CD14-positive monocyte (primary cell): Measurements from ENCODE around the gene DPM3. TPM values are rescaled to one million over a fixed set of nuclear protein-coding genes. Genes with fewer than 3 reads are reported as not detected.

Experiments
- DNase-seq, 3 donors: peaks; one replicate each; pipeline ENCODE4 v3.0.0-alpha.2; 2011 to 2022
- H2AFZ ChIP-seq: 2 replicates; pipeline ENCODE4 v1.6.0; 2012; ENCODE audit warnings: mild to moderate bottlenecking, low read depth, low read length, inconsistent platforms; ENCODE audit not compliant: insufficient read depth, poor library complexity, severe bottlenecking
- H3K27ac ChIP-seq, 2 donors: 1 replicate in 1 of 2; 2 replicates in 1 of 2; pipeline ENCODE4 v1.5.1; 2012 to 2013; ENCODE audit warnings: low read length in 2 of 2, control low read depth in 1 of 2, inconsistent platforms in 1 of 2, low read depth in 1 of 2, mild to moderate bottlenecking in 1 of 2
- H3K27me3 ChIP-seq, 2 donors: one replicate each; pipeline versions ENCODE4 v1.6.0 to v1.6.1; 2011 to 2013; ENCODE audit warnings: low read length in 2 of 2; ENCODE audit not compliant: control insufficient read depth in 2 of 2, insufficient read depth in 2 of 2
- H3K36me3 ChIP-seq, 2 donors: replicated peaks in 1 of 2; 1 replicate in 1 of 2; 2 replicates in 1 of 2; pipeline versions ENCODE4 v1.5.1 to v1.6.1; 2012 to 2013; ENCODE audit warnings: low read length in 2 of 2, control low read depth in 1 of 2, inconsistent platforms in 1 of 2, mild to moderate bottlenecking in 1 of 2; ENCODE audit not compliant: insufficient read depth in 2 of 2, control insufficient read depth in 1 of 2
- H3K4me1 ChIP-seq, 2 donors: 1 replicate in 1 of 2; 2 replicates in 1 of 2; pipeline versions ENCODE4 v1.5.1 to v1.6.1; 2012 to 2013; ENCODE audit warnings: low read length in 2 of 2, control low read depth in 1 of 2, inconsistent platforms in 1 of 2, mild to moderate bottlenecking in 1 of 2, moderate library complexity in 1 of 2; ENCODE audit not compliant: insufficient read depth in 2 of 2, control insufficient read depth in 1 of 2
- H3K4me2 ChIP-seq: replicated peaks from 2 replicates; pipeline ENCODE3; 2012; ENCODE audit warnings: low read length, moderate library complexity, mild to moderate bottlenecking; ENCODE audit not compliant: poor library complexity, severe bottlenecking; ENCODE audit errors: extremely low read depth
- H3K4me3 ChIP-seq, 3 experiments: fragments of 200-600 bp in 1 of 3; sonication (generic) in 1 of 3; replicated peaks in 1 of 3; 1 replicate in 2 of 3; 2 replicates in 1 of 3; pipeline ENCODE4 v1.5.1; 2011 to 2013; ENCODE audit warnings: low read length in 3 of 3, mild to moderate bottlenecking in 3 of 3, control low read depth in 2 of 3, low read depth in 2 of 3, inconsistent platforms in 1 of 3, moderate library complexity in 1 of 3
- H3K79me2 ChIP-seq: 2 replicates; pipeline ENCODE4 v1.6.0; 2012; ENCODE audit warnings: mild to moderate bottlenecking, control low read depth, inconsistent platforms, low read length, moderate library complexity; ENCODE audit not compliant: insufficient read depth
- H3K9ac ChIP-seq: 2 replicates; pipeline ENCODE4 v1.6.0; 2017; ENCODE audit warnings: low read length, mild to moderate bottlenecking; ENCODE audit not compliant: insufficient read depth, poor library complexity, severe bottlenecking
- H3K9me3 ChIP-seq, 2 donors: replicated peaks in 1 of 2; 1 replicate in 1 of 2; 2 replicates in 1 of 2; pipeline versions ENCODE4 v1.5.1 to v1.6.1; 2012 to 2013; ENCODE audit warnings: low read length in 2 of 2, control low read depth in 1 of 2; ENCODE audit not compliant: control insufficient read depth in 1 of 2, insufficient read depth in 1 of 2
- H4K20me1 ChIP-seq: 2 replicates; pipeline ENCODE4 v1.6.0; 2012; ENCODE audit warnings: mild to moderate bottlenecking, low read length, control low read depth, moderate library complexity; ENCODE audit not compliant: insufficient read depth
- H3K27ac Mint-ChIP-seq, 7 donors: one replicate each; pipeline ENCODE4 v1.8.0; 2020; ENCODE audit warnings: mild to moderate bottlenecking in 7 of 7, mixed read lengths in 7 of 7, moderate library complexity in 6 of 7, inconsistent platforms in 2 of 7
- H3K27me3 Mint-ChIP-seq, 3 donors: one replicate each; pipeline ENCODE4 v1.8.0; 2021 to 2022; ENCODE audit warnings: low read depth in 3 of 3, mild to moderate bottlenecking in 3 of 3, mixed read lengths in 3 of 3, moderate library complexity in 3 of 3, inconsistent platforms in 1 of 3
- H3K36me3 Mint-ChIP-seq, 2 donors: one replicate each; pipeline ENCODE4 v1.8.0; 2020; ENCODE audit warnings: mixed read lengths in 2 of 2, inconsistent platforms in 1 of 2, mild to moderate bottlenecking in 1 of 2
- H3K4me1 Mint-ChIP-seq: one replicate; pipeline ENCODE4 v1.8.0; 2020; ENCODE audit warnings: mild to moderate bottlenecking, mixed read lengths
- H3K4me3 Mint-ChIP-seq, 2 donors: one replicate each; pipeline ENCODE4 v1.8.0; 2020; ENCODE audit warnings: mild to moderate bottlenecking in 2 of 2, mixed read lengths in 2 of 2, moderate library complexity in 1 of 2
- H3K9me3 Mint-ChIP-seq, 7 donors: one replicate each; pipeline ENCODE4 v1.8.0; 2020 to 2022; ENCODE audit warnings: mixed read lengths in 7 of 7, mild to moderate bottlenecking in 6 of 7, moderate library complexity in 6 of 7, inconsistent platforms in 2 of 7
- WGBS: methylation state at CpG from one replicate; pipeline ENCODE4 v1.1.5; 2013; ENCODE audit warnings: missing lambda C conversion rate; ENCODE audit not compliant: insufficient coverage; 5-methylcytosine and 5-hydroxymethylcytosine counted together
- intact Hi-C, 2 donors: fragments of 100-400 bp; cut with micrococcal nuclease; formaldehyde crosslinking; loops; one replicate each; pipeline versions ENCODE4 v1.15.0 to v1.15.1; 2023
- polyA plus RNA-seq, 3 donors: library from polyadenylated mRNA; depleted of rRNA in 1 of 3; unstranded in 2 of 3; stranded (reverse) in 1 of 3; fragments of 300-500 nt in 2 of 3; fragments of >200 nt in 1 of 3; fragmentation: Illumina TruSeq in 2 of 3; gene quantifications; 1 replicate in 2 of 3; 2 replicates in 1 of 3; pipeline ENCODE4 v1.2.3, GENCODE V29; 2012 to 2021
- TF ChIP-seq, protein P1 (sequence below): fragments of 200-600 bp; IDR thresholded peaks from one replicate; pipeline ENCODE4 v1.8.0; 2022; ENCODE audit warnings: antibody characterized with exemption, mild to moderate bottlenecking

DPM3 gene
- polyA plus RNA-seq, 3 donors, result 99.9 to 141 (median 105) TPM

DNA sequence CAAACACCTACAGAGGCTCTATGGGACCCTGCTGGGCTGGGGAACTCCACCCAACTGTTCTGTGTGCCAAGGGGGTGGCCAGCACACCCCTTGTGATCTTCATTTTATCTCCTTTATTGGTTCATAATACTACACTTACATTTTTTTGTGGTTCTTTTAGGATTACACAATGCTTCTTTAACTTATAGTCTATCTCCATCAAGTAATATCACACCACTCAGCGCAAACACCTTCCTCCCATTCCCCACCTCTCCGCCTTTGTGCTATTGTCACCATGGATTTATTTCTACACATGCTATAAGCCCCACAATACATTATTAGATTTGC, 45.7 kb downstream of the DPM3 start:
- H2AFZ ChIP-seq, result peak overlapping the region; percentile 44
- 100% methylated on average over 1 of the region's 2 CpGs for WGBS
- H3K9ac ChIP-seq, result no peak overlapping the region
- no peak overlapping the region for H3K27ac Mint-ChIP-seq
- H3K27me3 Mint-ChIP-seq, result peaks cover 5 to 15% (median 9%) of the 10 kb centered on the region in 3 donors
- H3K79me2 ChIP-seq, result no peaks in the 10 kb centered on the region
- no peak overlapping the region for H3K4me3 ChIP-seq
- no peak overlapping the region for H3K4me3 Mint-ChIP-seq
- H3K4me1 ChIP-seq, result peaks cover 0 to 7% of the 10 kb centered on the region in 2 donors
- no peak overlapping the region for H3K4me2 ChIP-seq
- intact Hi-C loops, result loop anchor here in 1 of 2 donors (5.0 kb wide), 1 partner anchor 33 kb away; the partner anchor contains the start of gene EFNA1
- DNase-seq, result no peak
- H3K4me1 Mint-ChIP-seq, result peaks cover 6% of the 10 kb centered on the region
- no peaks in the 10 kb centered on the region for H4K20me1 ChIP-seq
- TF ChIP-seq, protein P1, sequence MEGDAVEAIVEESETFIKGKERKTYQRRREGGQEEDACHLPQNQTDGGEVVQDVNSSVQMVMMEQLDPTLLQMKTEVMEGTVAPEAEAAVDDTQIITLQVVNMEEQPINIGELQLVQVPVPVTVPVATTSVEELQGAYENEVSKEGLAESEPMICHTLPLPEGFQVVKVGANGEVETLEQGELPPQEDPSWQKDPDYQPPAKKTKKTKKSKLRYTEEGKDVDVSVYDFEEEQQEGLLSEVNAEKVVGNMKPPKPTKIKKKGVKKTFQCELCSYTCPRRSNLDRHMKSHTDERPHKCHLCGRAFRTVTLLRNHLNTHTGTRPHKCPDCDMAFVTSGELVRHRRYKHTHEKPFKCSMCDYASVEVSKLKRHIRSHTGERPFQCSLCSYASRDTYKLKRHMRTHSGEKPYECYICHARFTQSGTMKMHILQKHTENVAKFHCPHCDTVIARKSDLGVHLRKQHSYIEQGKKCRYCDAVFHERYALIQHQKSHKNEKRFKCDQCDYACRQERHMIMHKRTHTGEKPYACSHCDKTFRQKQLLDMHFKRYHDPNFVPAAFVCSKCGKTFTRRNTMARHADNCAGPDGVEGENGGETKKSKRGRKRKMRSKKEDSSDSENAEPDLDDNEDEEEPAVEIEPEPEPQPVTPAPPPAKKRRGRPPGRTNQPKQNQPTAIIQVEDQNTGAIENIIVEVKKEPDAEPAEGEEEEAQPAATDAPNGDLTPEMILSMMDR, result no peak
- H3K36me3 Mint-ChIP-seq, result no peaks in the 10 kb centered on the region
- H3K9me3 Mint-ChIP-seq, result no peaks in the 10 kb centered on the region
- no peaks in the 10 kb centered on the region for H3K36me3 ChIP-seq
- H3K27me3 ChIP-seq, result peaks cover 0 to 6% of the 10 kb centered on the region in 2 donors
- no peak overlapping the region for H3K27ac ChIP-seq
- H3K9me3 ChIP-seq, result no peaks in the 10 kb centered on the region

DNA sequence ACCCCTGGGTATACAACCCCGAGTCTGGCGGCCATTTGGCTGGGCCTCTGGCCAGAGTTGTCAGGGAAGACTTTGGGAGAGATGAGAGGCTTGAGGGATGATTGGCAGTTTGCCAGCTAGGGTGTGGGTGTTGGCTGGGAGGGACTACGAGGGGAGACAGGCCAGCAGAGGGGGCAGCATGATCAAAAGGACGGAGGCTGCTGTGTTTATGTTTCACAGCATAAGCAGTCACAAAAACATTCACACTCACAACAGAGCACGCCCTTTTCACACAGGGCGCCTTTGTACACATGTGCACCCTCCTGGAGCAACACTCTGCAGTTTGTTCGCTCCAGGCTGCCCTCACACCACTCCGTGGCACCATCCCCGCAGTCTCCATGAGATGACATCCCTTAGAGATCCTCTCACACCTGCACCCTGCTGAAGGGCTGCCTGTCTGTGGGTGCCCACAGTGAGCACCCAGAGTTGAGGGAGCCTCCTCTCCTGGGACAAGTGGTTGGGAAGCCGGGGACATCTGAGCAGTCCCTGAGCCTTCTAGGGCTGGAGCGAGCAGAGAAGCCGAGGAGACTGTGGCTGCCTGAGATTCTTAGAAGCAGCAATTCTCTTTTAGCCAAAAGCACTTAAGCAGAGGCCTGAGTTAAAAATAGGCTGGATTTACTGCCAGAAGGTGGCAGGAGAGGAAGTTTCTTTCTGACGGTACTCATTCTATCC, 46.3 kb downstream of the DPM3 start:
- no peaks in the 10 kb centered on the region for H3K9me3 Mint-ChIP-seq
- Histone ChIP-seq H3K79me2 (no peaks in the 10 kb centered on the region), H3K27me3 (peaks cover 0 to 6% of the 10 kb centered on the region in 2 donors), H3K9me3 (no peaks in the 10 kb centered on the region), H2AFZ (peak overlapping the region; percentile 44), H3K9ac (no peak overlapping the region), H4K20me1 (no peaks in the 10 kb centered on the region), H3K27ac (no peak overlapping the region), H3K4me1 (peaks cover 0 to 7% of the 10 kb centered on the region in 2 donors), H3K4me2 (no peak overlapping the region), H3K4me3 (no peak overlapping the region), H3K36me3 (no peaks in the 10 kb centered on the region)
- no peak overlapping the region for H3K27ac Mint-ChIP-seq
- TF ChIP-seq, protein P1, result peak; percentile 30
- H3K36me3 Mint-ChIP-seq, result no peaks in the 10 kb centered on the region
- DNase-seq, result peak in 2 of 3 donors; percentile 26 to 34
- peaks cover 5 to 15% (median 9%) of the 10 kb centered on the region in 3 donors for H3K27me3 Mint-ChIP-seq
- intact Hi-C loops, result loop anchor here in 1 of 2 donors (2.0 to 5.0 kb wide), 2 partner anchors 33 to 73 kb away; partner anchors contain the start of gene EFNA1
- peaks cover 6% of the 10 kb centered on the region for H3K4me1 Mint-ChIP-seq
- WGBS, result 35% methylated on average over 8 of the region's 13 CpGs
- no peak overlapping the region for H3K4me3 Mint-ChIP-seq
